H1 (cell line): Measurements from ENCODE around the gene NODAL. TPM values are rescaled to one million over a fixed set of nuclear protein-coding genes. Genes with fewer than 3 reads are reported as not detected.

Source experiments
- CTCF ChIA-PET: fragments of 300-600 bp; sonication (Branson Sonifier 250); formaldehyde crosslinking; loops from one replicate; lab custom pipeline; 2021; ENCODE audit not compliant: partially characterized antibody; lab: Charles Lee
- POLR2A ChIA-PET: fragments of 300-600 bp; sonication (Branson Sonifier 250); formaldehyde crosslinking; loops from one replicate; lab custom pipeline; 2021; ENCODE audit warnings: inconsistent platforms; ENCODE audit not compliant: partially characterized antibody; lab: Charles Lee
- DNase-seq, 2 experiments: peaks; one replicate each; pipeline versions ENCODE4 v3.0.0 to v3.0.0-alpha.2; 2010 to 2022; ENCODE audit warnings: low spot score in 2 of 2, low read depth in 1 of 2, mixed read lengths in 1 of 2
- FAIRE-seq: peaks from 2 replicates; lab custom pipeline; 2011; peaks lifted over from hg19 to GRCh38; lab: Jason Lieb, UNC
- H2AFZ ChIP-seq: 2 replicates; pipeline ENCODE4 v1.8.1; 2012; ENCODE audit warnings: low read length, inconsistent platforms
- H2AK5ac ChIP-seq: 2 replicates; pipeline ENCODE4 v1.6.1; 2013; ENCODE audit warnings: low read depth, low read length
- H2BK120ac ChIP-seq: replicated peaks from 2 replicates; pipeline ENCODE3; 2013; ENCODE audit warnings: low read depth, low read length, inconsistent platforms
- H2BK12ac ChIP-seq: 2 replicates; pipeline ENCODE4 v1.6.1; 2013; ENCODE audit warnings: low read depth, low read length
- H2BK15ac ChIP-seq: 2 replicates; pipeline ENCODE4 v1.6.1; 2013; ENCODE audit warnings: low read length
- H2BK20ac ChIP-seq: 2 replicates; pipeline ENCODE4 v1.6.1; 2013; ENCODE audit warnings: low read length
- H2BK5ac ChIP-seq: 2 replicates; pipeline ENCODE4 v1.6.1; 2013; ENCODE audit warnings: low read depth, low read length
- H3K14ac ChIP-seq: 2 replicates; pipeline ENCODE4 v1.6.1; 2013; ENCODE audit warnings: inconsistent platforms; ENCODE audit not compliant: insufficient read length
- H3K18ac ChIP-seq: 2 replicates; pipeline ENCODE4 v1.6.1; 2013; ENCODE audit warnings: low read length; ENCODE audit errors: extremely low read depth
- H3K23ac ChIP-seq: 2 replicates; pipeline ENCODE4 v1.6.1; 2013; ENCODE audit warnings: inconsistent platforms; ENCODE audit not compliant: insufficient read length
- H3K23me2 ChIP-seq: 2 replicates; pipeline ENCODE4 v1.6.1; 2013; ENCODE audit warnings: low read depth, low read length
- H3K27ac ChIP-seq: 2 replicates; pipeline ENCODE4 v1.6.1; 2011; ENCODE audit warnings: low read depth, low read length, inconsistent platforms
- H3K27me3 ChIP-seq, 4 experiments: replicated peaks in 1 of 4; 1 replicate in 1 of 4; 2 replicates in 3 of 4; pipeline versions ENCODE4 v1.6.1 to v1.8.1; 2011 to 2013; ENCODE audit warnings: low read length in 3 of 4, mild to moderate bottlenecking in 3 of 4, inconsistent platforms in 2 of 4, mixed read lengths in 2 of 4, moderate library complexity in 1 of 4; ENCODE audit not compliant: control insufficient read depth in 3 of 4, insufficient read depth in 3 of 4; ENCODE audit errors: extremely low read depth in 1 of 4
- H3K36me3 ChIP-seq, 4 experiments: 2 replicates each; pipeline versions ENCODE4 v1.6.1 to v1.8.1; 2011 to 2013; ENCODE audit warnings: mild to moderate bottlenecking in 4 of 4, low read length in 3 of 4, moderate library complexity in 2 of 4, control low read depth in 1 of 4, inconsistent platforms in 1 of 4; ENCODE audit not compliant: insufficient read depth in 4 of 4, control insufficient read depth in 2 of 4
- H3K4ac ChIP-seq: replicated peaks from 2 replicates; pipeline ENCODE3; 2013; ENCODE audit warnings: low read length, low read depth, mixed read lengths, inconsistent platforms; ENCODE audit not compliant: insufficient read length
- H3K4me1 ChIP-seq, 4 experiments: replicated peaks in 1 of 4; 1 replicate in 1 of 4; 2 replicates in 3 of 4; pipeline versions ENCODE4 v1.6.1 to v1.8.1; 2011 to 2013; ENCODE audit warnings: low read length in 3 of 4, inconsistent platforms in 2 of 4, mixed read lengths in 1 of 4; ENCODE audit not compliant: insufficient read depth in 4 of 4, control insufficient read depth in 3 of 4
- H3K4me2 ChIP-seq, 2 experiments: 2 replicates each; pipeline versions ENCODE4 v1.6.1 to v1.8.1; 2011 to 2013; ENCODE audit warnings: low read depth in 2 of 2, low read length in 2 of 2, control low read depth in 1 of 2, inconsistent platforms in 1 of 2, mild to moderate bottlenecking in 1 of 2; ENCODE audit not compliant: insufficient read depth in 1 of 2
- H3K4me3 ChIP-seq, 4 experiments: fragments of 200-600, 300-600 bp in 1 of 4; sonication (generic), shearing (Covaris generic), sonication (Bioruptor Twin) in 1 of 4; 2 replicates each; pipeline versions ENCODE4 v1.5.1 to v1.8.1; 2011 to 2016; ENCODE audit warnings: low read length in 4 of 4, low read depth in 3 of 4, control low read depth in 2 of 4, inconsistent platforms in 2 of 4, mild to moderate bottlenecking in 2 of 4, mixed read lengths in 1 of 4, moderate library complexity in 1 of 4; ENCODE audit not compliant: insufficient read depth in 2 of 4; ENCODE audit errors: extremely low read depth in 1 of 4
- H3K56ac ChIP-seq: replicated peaks from 2 replicates; pipeline ENCODE3; 2013; ENCODE audit warnings: low read depth, mild to moderate bottlenecking, mixed read lengths, low read length, inconsistent platforms; ENCODE audit not compliant: insufficient read length
- H3K79me1 ChIP-seq: 2 replicates; pipeline ENCODE4 v1.6.1; 2013; ENCODE audit warnings: low read depth, low read length, control low read depth
- H3K79me2 ChIP-seq, 2 experiments: 2 replicates each; pipeline versions ENCODE4 v1.6.1 to v1.8.1; 2012 to 2013; ENCODE audit warnings: low read length in 2 of 2, mild to moderate bottlenecking in 2 of 2, inconsistent platforms in 1 of 2; ENCODE audit not compliant: insufficient read depth in 2 of 2, control insufficient read depth in 1 of 2
- H3K9ac ChIP-seq, 4 experiments: replicated peaks in 1 of 4; 1 replicate in 1 of 4; 2 replicates in 3 of 4; pipeline versions ENCODE4 v1.6.1 to v1.8.1; 2011 to 2013; ENCODE audit warnings: low read depth in 3 of 4, low read length in 3 of 4, control low read depth in 2 of 4, mild to moderate bottlenecking in 2 of 4, moderate library complexity in 2 of 4, inconsistent platforms in 1 of 4; ENCODE audit errors: extremely low read depth in 1 of 4
- H3K9me3 ChIP-seq, 2 experiments: 2 replicates each; pipeline versions ENCODE4 v1.6.1 to v1.8.1; 2012 to 2013; ENCODE audit warnings: mild to moderate bottlenecking in 2 of 2, moderate library complexity in 2 of 2, control low read depth in 1 of 2, inconsistent platforms in 1 of 2, low read depth in 1 of 2, low read length in 1 of 2, mixed read lengths in 1 of 2; ENCODE audit not compliant: insufficient read depth in 2 of 2
- H4K20me1 ChIP-seq, 2 experiments: replicated peaks in 1 of 2; 2 replicates each; pipeline versions ENCODE3 to v1.8.1; 2011 to 2013; ENCODE audit warnings: inconsistent platforms in 2 of 2, low read length in 2 of 2, mild to moderate bottlenecking in 1 of 2; ENCODE audit not compliant: insufficient read depth in 2 of 2, control insufficient read depth in 1 of 2
- H4K5ac ChIP-seq: 2 replicates; pipeline ENCODE4 v1.6.1; 2013; ENCODE audit warnings: low read length, low read depth, mixed read lengths, inconsistent platforms; ENCODE audit not compliant: insufficient read length
- H4K8ac ChIP-seq: 2 replicates; pipeline ENCODE4 v1.8.0; 2013; ENCODE audit warnings: mild to moderate bottlenecking, moderate library complexity, low read length, inconsistent platforms; ENCODE audit not compliant: insufficient read depth; ENCODE audit errors: extremely low read depth
- H4K91ac ChIP-seq: replicated peaks from 2 replicates; pipeline ENCODE3; 2013; ENCODE audit warnings: low read length, mixed read lengths, inconsistent platforms; ENCODE audit not compliant: insufficient read length
- E2F6 ChIP-seq: IDR thresholded peaks from 2 replicates; pipeline ENCODE4 v1.6.1; 2012; ENCODE audit warnings: inconsistent platforms
- RAD21 ChIP-seq, 2 experiments: IDR thresholded peaks in 1 of 2; conservative IDR thresholded peaks in 1 of 2; 2 replicates each; pipeline ENCODE4 v1.6.1; 2011; ENCODE audit warnings: low read depth in 2 of 2, low read length in 2 of 2, improper control_type of control experiment in 1 of 2, inconsistent platforms in 1 of 2, mild to moderate bottlenecking in 1 of 2, moderate library complexity in 1 of 2
- WGBS, 2 experiments: shearing (Covaris generic) in 1 of 2; methylation state at CpG; one replicate each; pipeline versions ENCODE4 v1.1.6 to v1.1.7; 2013 to 2015; ENCODE audit warnings: low lambda C conversion rate in 2 of 2, mixed read lengths in 2 of 2, inconsistent platforms in 1 of 2, low coverage in 1 of 2, missing lambda C conversion rate in 1 of 2; ENCODE audit not compliant: insufficient replicate concordance in 2 of 2, insufficient coverage in 1 of 2, insufficient read length in 1 of 2; ENCODE audit errors: extremely low coverage in 1 of 2, missing lambda C conversion rate in 1 of 2; 5-methylcytosine and 5-hydroxymethylcytosine counted together
- polyA plus RNA-seq, 7 experiments: library from polyadenylated mRNA; depleted of rRNA in 3 of 7; stranded (reverse) in 5 of 7; unstranded in 2 of 7; fragments of >200 nt in 5 of 7; fragments of 200-250 nt in 2 of 7; gene quantifications; 1 replicate in 5 of 7; 2 replicates in 1 of 7; 4 replicates in 1 of 7; pipeline versions ENCODE4 v1.2.1 to v1.2.3, GENCODE V29; 2011 to 2013; ENCODE audit warnings: missing spikeins in 2 of 7, mixed read lengths in 2 of 7
- total RNA-seq: library from RNA; stranded (reverse); fragmentation: NEBNext Ultra II Directional; extraction: Animal tissue kit (Norgen Biotek cat#: 25700); gene quantifications from 2 replicates; pipeline ENCODE4 v1.2.1, GENCODE V29; 2021

The NODAL gene
- total and polyA plus RNA-seq, 2 of the 8 experiments (the other 6 are each of a cell fraction or from before 2014, with no cell fraction given): 2.0 to 7.3 TPM

GRCh38 chr10:70441895-70442309 is 421 bp upstream of the NODAL start:
- H3K27ac ChIP-seq: no peak overlapping the region
- peak overlapping the region; percentile 97; the same call in 1 of the 2 replicates for H2BK5ac ChIP-seq
- no peak overlapping the region for H3K9ac ChIP-seq
- H4K91ac ChIP-seq: peak overlapping the region; percentile 75
- H3K18ac ChIP-seq: peak overlapping the region; percentile 88
- H3K36me3 ChIP-seq: no peaks in the 10 kb centered on the region; a peak in 1 of 8 replicates
- H2BK20ac ChIP-seq: peak overlapping the region; percentile 98
- DNase-seq (no peak), FAIRE-seq (no peak)
- H2AFZ ChIP-seq: no peak overlapping the region
- peak overlapping the region; percentile 23 to 57 (median 44); a peak in 7 of 8 replicates for H3K4me3 ChIP-seq
- peak overlapping the region; percentile 47 for H3K4ac ChIP-seq
- H4K5ac ChIP-seq: peak overlapping the region; percentile 3
- H3K4me1 ChIP-seq: peaks cover 5 to 20% (median 19%) of the 10 kb centered on the region in 4 experiments
- H3K56ac ChIP-seq: no peak overlapping the region
- peaks cover 15% of the 10 kb centered on the region; the same call in 1 of the 2 replicates for H3K23me2 ChIP-seq
- peaks cover 2 to 6% of the 10 kb centered on the region in 2 experiments for H4K20me1 ChIP-seq
- H3K23ac ChIP-seq: no peak overlapping the region
- H3K9me3 ChIP-seq: no peaks in the 10 kb centered on the region
- H2BK12ac ChIP-seq: peak overlapping the region; percentile 99
- peaks cover 18 to 43% (median 38%) of the 10 kb centered on the region in 4 experiments for H3K27me3 ChIP-seq
- CTCF ChIA-PET: interaction anchor here (0.7 to 2.0 kb wide), 12 partner anchors 11 to 99 kb away, joined by 3 to 13 read pairs (median 4); no protein-coding TSS in a partner anchor
- H3K79me2 ChIP-seq: no peaks in the 10 kb centered on the region
- 0 out of 2 replicates have a peak overlapping the region, but pooled peaks have one; percentile 17 for H4K8ac ChIP-seq
- WGBS, 2 experiments: 4% methylated on average over 12 of the region's 12 CpGs; no CpG with 5 or more reads in 1 of the 2 experiments
- H2BK15ac ChIP-seq: no peak overlapping the region; the same call in 1 of the 2 replicates
- peak overlapping the region; percentile 73 to 84 for H3K4me2 ChIP-seq
- H3K14ac ChIP-seq: no peak overlapping the region
- H2AK5ac ChIP-seq: no peak overlapping the region; the same call in 1 of the 2 replicates
- POLR2A ChIA-PET: interaction anchor here (1.0 to 4.8 kb wide), 11 partner anchors 9 to 110 kb away, joined by 3 to 28 read pairs (median 7); partner anchors contain the start of genes EIF4EBP2 and LRRC20
- H3K79me1 ChIP-seq: no peaks in the 10 kb centered on the region; the same call in 1 of the 2 replicates
- TF ChIP-seq RAD21 (IDR thresholded peaks at IDR 0.05 in 1 of 2, conservative IDR thresholded peaks at IDR 0.05 in 1 of 2; ENCODE audit: low read depth in 2 of 2, low read length in 2 of 2) (no peak), E2F6 (peak; percentile 48; the same call in 1 of the 2 replicates)
- peak overlapping the region; percentile 30 for H2BK120ac ChIP-seq
